ENCODE data around the gene ESF1.
"Not testable (repeated sequence)": the region's sequence is repeated elsewhere in the genome, so short reads cannot be mapped to it uniquely, and the experiment has no call there.

The ESF1 gene

DNA sequence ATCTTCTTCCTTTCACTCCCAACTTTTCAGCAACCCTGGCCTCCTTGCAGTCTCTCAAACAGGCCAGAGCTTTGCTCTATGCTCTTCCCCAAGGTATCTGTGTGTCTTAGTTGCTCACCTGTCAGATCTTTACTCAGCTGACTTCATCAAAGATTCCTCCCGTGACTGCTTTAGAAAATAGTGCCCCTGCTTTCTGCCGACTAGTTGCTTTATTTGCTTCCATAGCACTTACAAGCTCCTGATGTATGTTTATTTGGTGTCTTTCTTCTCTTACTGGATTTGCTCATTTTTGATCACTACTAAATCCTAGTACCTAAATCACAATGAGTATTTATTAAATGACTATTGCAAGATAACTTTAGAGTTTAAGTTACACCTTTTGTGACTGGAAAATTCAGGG, 6.0 kb upstream of the ESF1 start:
- no peak for DNase-seq (ENCODE audit: low read depth in 3 of 3)

DNA sequence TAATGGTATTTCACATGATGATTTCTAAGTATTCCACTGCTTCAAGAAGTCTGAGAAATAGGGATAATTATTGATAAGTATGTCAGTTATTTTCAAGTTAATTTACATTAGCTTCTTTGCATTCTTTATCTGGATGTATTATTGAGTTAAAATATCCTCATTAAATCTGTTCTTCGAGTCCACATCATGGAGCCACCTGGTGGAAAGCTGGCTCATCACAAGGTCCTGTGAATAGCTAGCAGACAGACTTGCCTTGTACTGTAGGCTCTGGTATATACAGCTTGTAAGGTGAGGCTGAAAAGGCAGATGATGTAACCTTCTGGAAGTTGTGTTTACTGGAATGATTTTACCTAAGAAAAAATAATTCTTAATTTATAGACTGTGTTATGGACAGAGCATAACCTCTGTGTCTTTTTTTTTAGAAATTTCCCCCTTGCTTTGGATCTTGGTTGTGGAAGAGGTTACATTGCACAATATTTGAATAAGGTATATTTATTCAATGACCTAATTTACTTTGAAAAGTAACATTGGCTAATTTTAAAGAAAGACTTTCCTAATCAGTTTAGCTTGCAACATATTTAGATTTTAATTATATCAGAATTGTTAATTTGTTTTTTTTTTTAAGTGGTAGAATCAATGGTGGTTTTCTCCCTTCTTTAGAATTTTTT, 3.6 kb upstream of the ESF1 start:
- DNase-seq (ENCODE audit: low read depth in 3 of 3): peak in 1 of 3 experiments; percentile 9

DNA sequence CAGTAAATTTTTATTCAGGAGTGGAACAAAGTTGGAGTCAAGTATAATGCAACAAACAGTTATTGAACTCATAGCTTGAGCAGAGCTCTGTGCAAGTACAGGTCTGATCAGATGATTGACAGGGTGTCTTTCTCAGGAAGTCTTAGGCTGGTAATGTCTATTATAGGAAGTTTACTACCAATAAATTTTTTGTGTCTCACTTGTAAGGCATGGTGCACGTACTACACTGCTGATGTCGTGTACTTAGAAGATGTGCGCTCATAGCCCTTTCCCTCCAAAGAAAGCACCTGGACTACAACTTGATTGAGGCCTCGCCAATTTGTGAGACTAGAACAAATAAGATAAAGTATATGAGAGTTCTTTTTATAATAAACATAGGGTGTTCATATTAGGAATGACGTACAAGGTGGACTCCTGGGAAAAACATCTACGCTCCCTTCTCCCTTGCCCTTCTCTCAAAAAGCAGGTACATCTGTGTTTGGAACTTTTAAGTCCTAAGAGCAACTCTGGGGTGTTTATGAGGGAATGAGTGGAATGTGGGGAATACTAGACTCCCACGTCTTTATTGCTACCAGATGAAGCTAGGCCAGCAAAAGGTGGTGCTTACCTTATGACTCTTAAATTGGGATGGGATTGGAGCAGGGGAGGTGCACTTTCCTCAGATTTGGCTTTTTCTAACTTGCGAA, 1.6 kb upstream of the ESF1 start:
- no peak for DNase-seq (ENCODE audit: low read depth in 3 of 3)

DNA sequence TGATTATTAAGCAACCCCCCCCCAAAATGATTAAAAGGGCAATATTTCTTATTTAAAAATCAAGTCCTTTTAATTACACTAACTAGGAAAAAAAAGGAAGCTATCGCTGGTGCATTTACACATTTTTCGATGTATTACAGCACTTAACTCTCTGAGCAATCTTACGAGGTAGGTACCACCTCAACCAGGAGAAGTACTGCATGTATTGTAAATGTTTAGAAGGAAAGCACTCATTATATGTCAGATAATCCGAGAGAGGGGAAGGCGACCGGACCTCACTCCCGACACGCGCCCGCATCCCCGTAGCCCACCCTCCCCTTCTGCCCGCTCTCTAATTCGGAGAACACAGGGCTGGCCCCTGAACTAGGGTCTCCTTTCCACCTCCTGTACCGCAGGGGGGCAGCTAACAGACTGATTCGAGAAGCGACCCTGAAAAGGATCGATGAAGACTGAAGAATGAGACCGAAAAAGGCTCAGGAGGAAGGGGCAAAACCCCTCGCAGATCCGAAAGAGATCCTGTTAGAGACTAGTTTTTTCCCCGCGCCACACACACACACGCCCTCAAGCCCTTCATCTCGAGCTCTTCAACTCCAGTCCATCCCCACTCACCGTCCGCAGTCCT, 337 bp downstream of the ESF1 start:
- DNase-seq (ENCODE audit: low read depth in 3 of 3): no peak

DNA sequence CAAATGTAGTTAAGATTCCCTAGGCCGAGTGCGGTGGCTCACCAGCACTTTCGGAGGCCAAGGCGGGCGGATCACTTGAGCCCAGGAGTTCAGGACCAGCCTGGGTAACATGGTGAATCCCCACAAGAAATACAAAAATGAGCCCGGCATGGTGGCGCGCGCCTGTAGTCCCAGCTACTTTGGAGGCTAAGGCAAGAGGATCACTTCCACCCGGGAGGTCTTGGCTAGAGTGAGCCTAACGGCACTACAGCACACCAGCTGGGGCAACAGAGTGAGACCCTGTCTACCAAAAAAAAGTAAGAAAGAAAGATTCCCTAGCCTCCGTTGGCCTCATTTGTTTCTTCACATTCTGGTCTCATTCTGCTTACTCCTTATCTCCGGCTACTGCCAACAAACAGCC, 1.2 kb downstream of the ESF1 start:
- DNase-seq (ENCODE audit: low read depth in 3 of 3): no peak

DNA sequence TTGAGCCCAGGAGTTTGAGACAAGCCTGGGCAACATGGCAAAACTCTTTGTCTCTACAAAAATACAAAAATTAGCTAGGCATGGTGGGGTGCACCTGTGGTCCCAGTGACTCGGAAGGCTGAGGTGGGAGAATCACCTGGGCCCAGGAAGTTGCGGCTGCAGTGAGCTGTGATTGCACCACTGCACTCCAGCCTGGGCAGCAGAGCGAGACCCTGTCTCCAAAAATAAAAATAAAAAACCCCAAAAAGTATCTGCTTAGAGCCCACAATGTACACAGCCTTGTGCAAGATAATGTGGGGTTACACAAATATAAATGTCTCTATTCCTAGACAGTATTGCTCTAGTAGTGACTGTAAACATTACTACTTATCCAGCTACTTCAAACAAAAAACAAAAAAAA, 5.9 kb downstream of the ESF1 start:
- no peak for DNase-seq (ENCODE audit: low read depth in 3 of 3)

DNA sequence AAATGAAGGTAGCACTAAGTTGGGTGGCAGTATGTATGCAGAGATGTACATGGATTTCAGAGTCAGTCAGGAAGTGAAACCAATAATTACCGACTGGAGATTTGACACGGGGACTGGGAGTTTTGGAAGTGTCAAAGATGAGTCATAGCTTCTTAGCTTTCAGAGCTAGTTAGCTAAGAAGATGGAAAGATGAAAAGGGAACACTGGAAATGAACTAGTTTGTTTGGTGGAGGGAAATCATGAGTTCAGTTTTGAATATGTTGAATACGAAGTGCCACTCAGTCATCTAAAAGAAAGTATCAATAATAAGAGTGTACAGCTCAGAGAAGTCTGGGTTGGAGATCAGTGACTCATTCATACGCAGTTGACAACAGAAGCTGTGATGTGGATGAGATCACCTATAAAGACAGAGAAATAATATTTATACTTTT, 7.5 kb downstream of the ESF1 start:
- DNase-seq (ENCODE audit: low read depth in 3 of 3): no peak

GRCh38 chr20:13775867-13776266, 8.9 kb downstream of the ESF1 start:
- no peak for DNase-seq (ENCODE audit: low read depth in 3 of 3)

DNA sequence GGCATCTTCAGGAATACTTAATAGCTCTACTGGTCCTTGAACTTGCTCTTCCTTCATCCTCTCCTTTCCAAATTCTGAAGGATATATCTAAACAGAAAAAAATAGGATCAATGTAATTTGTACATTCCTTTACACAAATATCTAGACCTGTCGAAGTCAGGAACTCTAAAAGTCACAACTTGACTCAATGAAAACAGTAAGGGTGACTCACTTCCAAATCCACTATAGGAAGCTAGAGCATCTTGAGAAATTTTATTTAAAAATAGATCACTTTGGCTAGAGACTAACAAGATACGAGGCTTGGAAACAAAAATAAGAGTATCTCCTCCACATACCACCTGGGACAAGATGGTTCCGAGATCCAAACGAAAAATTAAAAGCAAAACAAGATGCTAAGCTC, 12.2 kb downstream of the ESF1 start:
- DNase-seq (ENCODE audit: low read depth in 3 of 3): no peak

DNA sequence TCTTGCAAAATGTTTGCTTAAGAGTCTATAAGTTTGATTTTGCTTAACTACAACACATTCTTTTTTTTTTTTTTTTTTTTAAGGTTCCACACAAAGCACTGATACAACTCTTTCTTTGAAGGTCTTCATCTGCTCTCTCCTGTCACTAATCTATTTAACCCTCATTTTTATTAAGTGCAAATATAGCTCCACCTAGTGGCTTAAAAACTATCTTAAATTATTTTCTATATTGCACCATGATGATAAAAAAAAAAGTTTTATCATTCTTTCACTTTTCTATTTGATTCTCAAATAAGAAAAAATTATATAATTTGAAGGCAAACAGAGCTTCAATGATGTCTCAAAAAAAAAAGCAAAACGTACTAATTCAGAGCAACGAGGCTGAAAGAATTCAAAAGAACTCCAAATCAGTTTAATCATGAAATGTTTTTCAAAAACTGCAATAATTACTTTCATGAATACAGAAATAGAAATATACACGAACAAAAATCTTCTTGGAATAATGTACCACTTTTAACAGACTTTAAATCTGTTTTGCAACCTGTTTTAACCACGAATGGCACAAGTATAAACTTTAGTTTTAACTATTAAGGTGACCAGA, 12.8 kb downstream of the ESF1 start:
- no peak for DNase-seq (ENCODE audit: low read depth in 3 of 3)

DNA sequence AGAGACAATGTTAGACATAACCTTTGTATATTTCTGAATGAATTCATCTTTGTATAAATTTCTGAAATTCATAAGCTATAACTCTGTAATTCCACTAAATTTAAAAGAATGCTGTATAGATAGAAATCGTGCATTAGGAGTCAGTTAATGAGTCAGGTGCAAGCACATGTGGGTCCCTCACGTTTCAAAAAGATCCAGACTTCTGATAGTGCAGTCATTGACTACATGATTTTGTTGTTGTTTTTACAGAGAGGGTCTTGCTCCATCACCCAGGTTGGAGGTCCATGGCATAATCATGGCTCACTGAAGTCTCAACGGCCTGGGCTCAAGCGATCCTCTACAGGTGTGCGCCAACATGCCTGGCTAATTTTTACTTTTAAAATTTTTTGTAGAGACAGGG, 14.6 kb downstream of the ESF1 start:
- DNase-seq (ENCODE audit: low read depth in 3 of 3): no peak

- no peak for DNase-seq (ENCODE audit: low read depth in 3 of 3)
Measured at GRCh38 chr20:13765868-13766416, 18.8 kb downstream of the ESF1 start.

- no peak for DNase-seq (ENCODE audit: low read depth in 3 of 3)
Measured at GRCh38 chr20:13765299-13765698, 19.4 kb downstream of the ESF1 start.

DNA sequence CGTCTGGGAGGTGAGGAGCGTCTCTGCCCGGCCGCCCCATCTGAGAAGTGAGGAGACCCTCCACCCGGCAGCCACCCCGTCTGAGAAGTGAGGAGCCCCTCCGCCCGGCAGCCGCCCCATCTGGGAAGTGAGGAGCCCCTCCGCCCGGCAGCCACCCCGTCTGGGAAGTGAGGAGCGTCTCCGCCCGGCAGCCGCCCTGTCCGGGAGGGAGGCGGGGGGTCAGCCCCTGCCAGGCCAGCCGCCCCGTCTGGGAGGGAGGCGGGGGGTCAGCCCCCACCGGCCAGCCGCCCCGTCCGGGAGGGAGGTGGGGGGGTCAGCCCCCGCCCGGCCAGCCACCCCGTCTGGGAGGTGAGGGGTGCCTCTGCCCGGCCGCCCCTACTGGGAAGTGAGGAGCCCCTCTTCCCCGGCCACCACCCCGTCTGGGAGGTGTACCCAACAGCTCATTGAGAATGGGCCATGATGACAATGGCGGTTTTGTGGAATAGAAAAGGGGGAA, 24.2 kb downstream of the ESF1 start:
- not testable (repeated sequence) for DNase-seq (ENCODE audit: low read depth in 3 of 3)

GRCh38 chr20:13758884-13759283, 25.8 kb downstream of the ESF1 start:
- no peak for DNase-seq (ENCODE audit: low read depth in 3 of 3)

DNA sequence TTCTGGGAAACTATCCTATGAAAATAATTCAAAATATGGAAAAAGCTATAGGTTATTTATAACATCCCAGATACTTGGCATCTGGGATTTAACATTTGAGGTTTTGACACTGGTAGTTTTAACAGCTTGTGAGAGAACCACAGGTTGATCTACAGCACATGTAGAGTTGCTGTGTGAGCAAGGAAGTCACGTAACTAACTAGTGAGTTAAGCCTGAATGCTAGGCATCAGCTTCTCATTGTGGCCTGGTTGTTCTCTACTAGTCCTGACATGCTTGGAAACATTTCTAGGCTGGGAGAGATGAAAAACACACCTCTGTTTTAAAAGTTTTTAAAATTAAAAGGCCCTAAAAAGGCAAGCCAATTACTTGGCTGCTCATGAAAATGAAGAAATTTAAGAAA, 28.2 kb downstream of the ESF1 start:
- DNase-seq (ENCODE audit: low read depth in 3 of 3): no peak

DNA sequence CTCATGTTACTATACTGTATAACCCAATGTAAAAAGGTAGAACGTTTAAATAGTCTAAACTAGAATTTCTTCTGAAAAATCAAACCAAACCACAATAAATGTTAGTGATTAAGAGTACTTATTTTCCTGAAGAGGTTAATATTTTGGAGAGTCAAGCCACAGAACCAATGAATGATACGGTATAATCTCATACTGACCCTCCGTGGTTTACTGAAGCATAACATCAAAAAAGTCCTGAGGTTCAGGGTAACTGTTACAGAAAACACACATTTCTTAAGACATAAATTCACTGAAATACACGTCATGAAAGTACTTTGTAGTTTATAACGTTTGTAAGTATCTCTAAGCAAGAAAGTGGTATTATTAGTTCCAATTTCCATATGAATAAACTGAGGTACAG, 28.9 kb downstream of the ESF1 start:
- DNase-seq (ENCODE audit: low read depth in 3 of 3): no peak

DNA sequence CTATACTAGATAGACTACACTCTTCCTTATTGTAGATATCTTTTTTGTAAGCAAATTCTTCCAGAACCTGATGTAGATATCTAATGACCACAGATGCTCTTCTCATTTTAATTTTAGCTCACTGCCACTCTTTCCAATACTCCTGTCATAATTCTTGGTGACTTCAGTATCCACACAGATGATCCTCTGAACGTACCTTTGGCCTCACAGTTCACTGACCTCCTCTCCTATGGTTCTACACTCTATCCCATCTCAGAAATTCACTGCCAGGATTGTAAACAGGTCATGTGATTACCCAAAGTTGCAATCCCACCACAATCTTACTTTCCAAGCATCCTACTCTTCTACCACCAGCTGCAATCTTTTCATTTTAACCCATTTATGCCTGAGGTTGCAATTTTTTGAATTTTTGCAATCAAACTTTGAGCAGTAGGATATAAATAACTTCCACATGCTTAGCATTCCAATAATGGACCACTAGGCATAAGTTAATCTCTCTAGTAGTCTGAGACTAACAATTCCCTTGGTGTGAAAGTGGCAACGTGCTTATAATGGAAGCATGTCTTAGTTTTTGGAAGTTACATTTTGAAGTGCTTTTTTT, 31.2 kb downstream of the ESF1 start:
- no peak for DNase-seq (ENCODE audit: low read depth in 3 of 3)

DNA sequence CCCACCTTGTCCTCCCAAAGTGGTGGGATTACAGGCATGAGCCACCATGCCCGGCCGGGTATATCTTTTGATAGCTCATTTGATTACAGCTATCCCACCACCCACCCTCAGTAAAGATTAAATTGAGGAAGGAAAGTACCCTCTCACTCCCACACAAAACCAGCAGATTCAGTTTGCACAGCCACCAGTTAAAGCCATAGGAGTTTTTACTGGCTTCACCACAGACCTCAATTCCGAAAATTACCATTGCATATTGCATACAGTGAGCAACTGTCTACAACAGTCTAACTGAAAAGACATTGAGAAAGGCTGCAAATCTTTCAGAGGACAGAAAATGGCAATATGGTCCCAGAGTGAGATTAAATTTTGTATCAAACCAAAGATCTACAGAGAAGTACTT, 34.9 kb downstream of the ESF1 start:
- no peak for DNase-seq (ENCODE audit: low read depth in 3 of 3)

GRCh38 chr20:13745784-13746183, 38.9 kb downstream of the ESF1 start:
- no peak for DNase-seq (ENCODE audit: low read depth in 3 of 3)

- DNase-seq (ENCODE audit: low read depth in 3 of 3): no peak
Measured at GRCh38 chr20:13744352-13744751, 40.4 kb downstream of the ESF1 start.

DNA sequence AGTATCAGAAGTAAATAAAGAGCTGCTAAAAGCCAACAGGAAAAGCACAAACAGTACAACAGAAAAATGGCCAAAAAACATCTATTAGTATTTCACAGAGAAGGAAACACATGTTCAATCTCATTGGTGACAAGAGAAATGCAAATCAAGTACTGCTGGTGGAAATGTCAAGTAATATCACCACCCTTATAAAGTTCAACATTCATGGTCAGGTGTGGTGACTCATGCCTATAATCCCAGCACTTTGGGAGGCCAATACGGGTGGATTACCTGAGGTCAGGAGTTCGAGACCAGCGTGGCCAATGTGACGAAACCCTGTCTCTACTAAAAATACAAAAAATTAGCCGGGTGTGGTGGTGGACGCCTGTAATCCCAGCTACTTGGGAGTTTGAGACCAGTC, 42.8 kb downstream of the ESF1 start:
- DNase-seq (ENCODE audit: low read depth in 3 of 3): no peak
